Sigmoid colon (tissue), 7 donors: Measurements from ENCODE around the gene FAM50A. TPM values are rescaled to one million over a fixed set of nuclear protein-coding genes. Genes with fewer than 3 reads are reported as not detected.
A peak's percentile ranks its signal among the peaks of the same experiment; 100 is the strongest.
"Not testable (repeated sequence)": the region's sequence is repeated elsewhere in the genome, so short reads cannot be mapped to it uniquely, and the experiment has no call there.

ENCODE experiments used
- DNase-seq: peaks from one replicate; pipeline ENCODE4 v3.0.0-alpha.2; 2019
- H3K27ac ChIP-seq, 4 donors: fragments of 200-600 bp; sonication (generic); one replicate each; pipeline ENCODE4 v1.5.1; 2016 to 2019; ENCODE audit warnings: mild to moderate bottlenecking in 1 of 4
- H3K27me3 ChIP-seq, 3 donors: fragments of 200-600 bp; sonication (generic); one replicate each; pipeline ENCODE4 v1.5.1; 2019; ENCODE audit warnings: mild to moderate bottlenecking in 1 of 3
- H3K36me3 ChIP-seq, 4 donors: fragments of 200-600 bp; sonication (generic); one replicate each; pipeline ENCODE4 v1.5.1; 2016 to 2019
- H3K4me1 ChIP-seq, 4 donors: fragments of 200-600 bp; sonication (generic); one replicate each; pipeline ENCODE4 v1.5.1; 2017 to 2019
- H3K4me3 ChIP-seq, 4 donors: fragments of 200-600 bp; sonication (generic); one replicate each; pipeline ENCODE4 v1.5.1; 2017 to 2019; ENCODE audit warnings: mild to moderate bottlenecking in 2 of 4, moderate library complexity in 1 of 4
- H3K9me3 ChIP-seq, 4 donors: fragments of 200-600 bp in 3 of 4; sonication (generic) in 3 of 4; one replicate each; pipeline versions ENCODE4 v1.5.1 to v1.6.1; 2013 to 2019
- CTCF ChIP-seq, 4 experiments: fragments of 450-650 bp in 3 of 4; fragments of 200-600 bp in 1 of 4; IDR thresholded peaks; one replicate each; pipeline ENCODE4 v1.5.1; 2016 to 2019; ENCODE audit warnings: antibody characterized with exemption in 4 of 4, mild to moderate bottlenecking in 3 of 4, moderate library complexity in 2 of 4
- EP300 ChIP-seq, 4 donors: sonication (generic); formaldehyde crosslinking; IDR thresholded peaks; one replicate each; pipeline ENCODE4 v1.6.1; 2017; ENCODE audit warnings: antibody characterized with exemption in 4 of 4
- POLR2A ChIP-seq, 2 donors: fragments of 450-650 bp; IDR thresholded peaks; one replicate each; pipeline ENCODE4 v1.6.1; 2016; ENCODE audit warnings: antibody characterized with exemption in 2 of 2, mild to moderate bottlenecking in 2 of 2, moderate library complexity in 2 of 2
- POLR2AphosphoS5 ChIP-seq, 4 donors: sonication (generic); formaldehyde crosslinking; IDR thresholded peaks; one replicate each; pipeline ENCODE4 v1.6.1; 2017; ENCODE audit warnings: antibody characterized with exemption in 4 of 4
- WGBS, 2 donors: extraction: QIAGEN DNeasy Blood & Tissue Kit; methylation state at CpG; one replicate each; pipeline ENCODE4 v1.1.7; 2013; 5-methylcytosine and 5-hydroxymethylcytosine counted together
- intact Hi-C: fragments of 100-400 bp; cut with DNase I; formaldehyde crosslinking; loops from one replicate; pipeline ENCODE4 v1.15.1; 2023
- polyA plus RNA-seq, 3 donors: library from polyadenylated mRNA; stranded (reverse); fragments of 200-250 nt; gene quantifications; one replicate each; pipeline ENCODE4 v1.2.3, GENCODE V29; 2013
- total RNA-seq, 4 donors: library from RNA; depleted of rRNA; stranded (reverse); fragments of >200 nt; gene quantifications; one replicate each; pipeline ENCODE4 v1.1.0, GENCODE V29; 2016
- donor health status: healthy with polysubstance abuse.
- donor health status: Bipolar disorder and iron deficiency.
- donor health status: healthy.

The FAM50A gene
- total RNA-seq (10 to 100 TPM; 40.5 to 78.1 (median 48.7) TPM), polyA plus RNA-seq (10 to 100 TPM; 61.9 to 85.1 (median 85.1) TPM)

GRCh38 chrX:154443992-154444754, at the start of gene FAM50A:
FAM50A (plus strand) TSS chrX:154444141; CDS start chrX:154444236, 95 bp downstream.
- peaks cover 0 to 30% (median 22%) of the 10 kb centered on the region in 4 donors for H3K4me1 ChIP-seq
- intact Hi-C loops = no loop called here
- peak within 1 kb of the TSS; percentile 87 to 89 (median 88) for H3K27ac ChIP-seq
- TF ChIP-seq CTCF (IDR thresholded peaks at IDR 0.05) (no peak), EP300 (IDR thresholded peaks at IDR 0.05) (no peak), POLR2AphosphoS5 (IDR thresholded peaks at IDR 0.05) (peak in 3 of 4 donors; percentile 24 to 39 (median 32)), POLR2A (IDR thresholded peaks at IDR 0.05) (no peak)
- peaks cover 7 to 46% (median 26%) of the 10 kb centered on the region in 4 donors for H3K36me3 ChIP-seq
- no peaks in the 10 kb centered on the region for H3K27me3 ChIP-seq
- peak; percentile 91 for DNase-seq
- 1 to 4% methylated on average over 94 of the region's 94 CpGs for WGBS, 2 donors
- no peaks in the 10 kb centered on the region for H3K9me3 ChIP-seq
- H3K4me3 ChIP-seq = peak within 1 kb of the TSS; percentile 39 to 62 (median 60)

GRCh38 chrX:154396363-154396762, 47.6 kb upstream of the FAM50A start:
- H3K27ac ChIP-seq = peak overlapping the region; percentile 95 to 98 (median 97)
- H3K27me3 ChIP-seq, DNase-seq, H3K4me3 ChIP-seq, H3K9me3 ChIP-seq: not testable (repeated sequence)
- H3K4me1 ChIP-seq = peaks cover 0 to 20% (median 13%) of the 10 kb centered on the region in 4 donors
- WGBS, 2 donors = 88 to 93% methylated on average over 17 of the region's 17 CpGs
- intact Hi-C loops = loop anchor here (5.0 kb wide), 1 partner anchor 91 kb away; the partner anchor contains the start of gene UBL4A
- H3K36me3 ChIP-seq = peaks cover 11 to 22% (median 14%) of the 10 kb centered on the region in 4 donors

- 3 to 5% methylated on average over 53 of the region's 53 CpGs for WGBS, 2 donors
- Histone ChIP-seq H3K36me3 (peaks cover 11 to 22% (median 14%) of the 10 kb centered on the region in 4 donors), H3K4me3 (peak overlapping the region; percentile 38 to 80 (median 62)), H3K27ac (peak overlapping the region; percentile 95 to 98 (median 97)), H3K27me3 (no peaks in the 10 kb centered on the region), H3K9me3 (no peaks in the 10 kb centered on the region), H3K4me1 (peaks cover 0 to 20% (median 13%) of the 10 kb centered on the region in 4 donors)
- intact Hi-C loops = loop anchor here (5.0 kb wide), 1 partner anchor 90 kb away; the partner anchor contains the start of gene UBL4A
- peak; percentile 90 for DNase-seq
- TF ChIP-seq CTCF (IDR thresholded peaks at IDR 0.05) = no peak
- TF ChIP-seq POLR2A (IDR thresholded peaks at IDR 0.05) = peak in 1 of 2 donors; percentile 30
- no peak for TF ChIP-seq EP300 (IDR thresholded peaks at IDR 0.05)
- peak; percentile 12 to 70 (median 46) for TF ChIP-seq POLR2AphosphoS5 (IDR thresholded peaks at IDR 0.05)
Observed at GRCh38 chrX:154396973-154397887, 46.7 kb upstream of the FAM50A start.

- TF ChIP-seq CTCF (IDR thresholded peaks at IDR 0.05) (no peak), POLR2A (IDR thresholded peaks at IDR 0.05) (peak; percentile 95), EP300 (IDR thresholded peaks at IDR 0.05) (peak in 1 of 4 donors; percentile 78), POLR2AphosphoS5 (IDR thresholded peaks at IDR 0.05) (peak; percentile 98 to 100 (median 100))
- WGBS, 2 donors = 0% methylated on average over 69 of the region's 69 CpGs
- intact Hi-C loops = loop anchor here (5.0 kb wide), 1 partner anchor 89 kb away; the partner anchor contains the start of gene UBL4A
Observed at GRCh38 chrX:154397888-154398667, 45.9 kb upstream of the FAM50A start, which contains the start of gene RPL10. RPL10 (plus strand) TSS chrX:154398377; CDS start chrX:154398520, 143 bp downstream.

More at GRCh38 chrX:154397888-154398667, 45.9 kb upstream of the FAM50A start, which contains the start of gene RPL10:
- peak within 1 kb of the TSS; percentile 95 to 98 (median 97) for H3K27ac ChIP-seq
- H3K4me1 ChIP-seq = peaks cover 0 to 20% (median 13%) of the 10 kb centered on the region in 4 donors
- peaks cover 11 to 22% (median 14%) of the 10 kb centered on the region in 4 donors for H3K36me3 ChIP-seq
- DNase-seq = peak; percentile 98
- H3K9me3 ChIP-seq = no peaks in the 10 kb centered on the region
- H3K27me3 ChIP-seq = no peaks in the 10 kb centered on the region
- peak within 1 kb of the TSS; percentile 59 to 80 (median 68) for H3K4me3 ChIP-seq
